IgD-negative memory B cell (primary cell): ENCODE measurements around the gene BLOC1S6. TPM values are rescaled to one million over a fixed set of nuclear protein-coding genes. Genes with fewer than 3 reads are reported as not detected.
A peak's percentile ranks its signal among the peaks of the same experiment; 100 is the strongest.

Experiments used
- H3K27ac Mint-ChIP-seq, 3 donors: one replicate each; pipeline ENCODE4 v1.8.0; 2020 to 2022; ENCODE audit warnings: mild to moderate bottlenecking in 3 of 3, mixed read lengths in 3 of 3, moderate library complexity in 1 of 3
- H3K27me3 Mint-ChIP-seq: one replicate; pipeline ENCODE4 v1.8.0; 2021; ENCODE audit warnings: mixed read lengths
- H3K36me3 Mint-ChIP-seq: one replicate; pipeline ENCODE4 v1.8.0; 2020; ENCODE audit warnings: mild to moderate bottlenecking, mixed read lengths
- H3K4me1 Mint-ChIP-seq, 3 donors: one replicate each; pipeline ENCODE4 v1.8.0; 2020 to 2022; ENCODE audit warnings: mixed read lengths in 3 of 3, mild to moderate bottlenecking in 1 of 3
- H3K4me3 Mint-ChIP-seq, 4 donors: one replicate each; pipeline ENCODE4 v1.8.0; 2020 to 2022; ENCODE audit warnings: mild to moderate bottlenecking in 4 of 4, mixed read lengths in 4 of 4, moderate library complexity in 3 of 4
- H3K9me3 Mint-ChIP-seq, 3 donors: one replicate each; pipeline ENCODE4 v1.8.0; 2020 to 2021; ENCODE audit warnings: mixed read lengths in 3 of 3, mild to moderate bottlenecking in 1 of 3
- polyA plus RNA-seq: library from polyadenylated mRNA; unstranded; fragments of 300-500 nt; fragmentation: Illumina TruSeq; gene quantifications from one replicate; pipeline ENCODE4 v1.2.3, GENCODE V29; 2021

The BLOC1S6 gene
- polyA plus RNA-seq, 1 donor from 2014 or later = 68.1 TPM

DNA sequence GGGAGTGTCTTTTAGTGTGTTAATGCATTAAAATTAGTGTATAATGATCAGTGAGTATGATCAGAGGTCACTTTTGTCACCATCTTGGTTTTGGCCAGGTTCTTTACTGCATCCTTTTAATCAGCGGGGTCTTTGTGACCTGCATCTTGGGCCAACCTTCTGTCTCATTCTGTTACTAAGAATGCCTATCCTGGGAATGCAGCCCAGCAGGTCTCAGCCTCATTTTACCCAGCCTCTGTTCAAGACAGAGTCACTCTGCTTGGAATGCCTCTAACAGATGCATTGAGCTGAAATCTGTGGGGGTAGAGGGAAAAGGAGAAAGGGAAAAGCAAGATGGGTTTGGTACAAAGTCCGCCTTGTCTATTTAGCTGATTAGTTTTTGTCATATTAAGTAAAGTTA lies 5.3 kb upstream of the BLOC1S6 start:
- Mint-ChIP-seq H3K36me3 (peaks cover 5% of the 10 kb centered on the region), H3K4me1 (peaks cover 9 to 22% (median 13%) of the 10 kb centered on the region in 3 donors), H3K9me3 (no peaks in the 10 kb centered on the region), H3K27me3 (no peaks in the 10 kb centered on the region), H3K4me3 (no peak overlapping the region), H3K27ac (no peak overlapping the region)

DNA sequence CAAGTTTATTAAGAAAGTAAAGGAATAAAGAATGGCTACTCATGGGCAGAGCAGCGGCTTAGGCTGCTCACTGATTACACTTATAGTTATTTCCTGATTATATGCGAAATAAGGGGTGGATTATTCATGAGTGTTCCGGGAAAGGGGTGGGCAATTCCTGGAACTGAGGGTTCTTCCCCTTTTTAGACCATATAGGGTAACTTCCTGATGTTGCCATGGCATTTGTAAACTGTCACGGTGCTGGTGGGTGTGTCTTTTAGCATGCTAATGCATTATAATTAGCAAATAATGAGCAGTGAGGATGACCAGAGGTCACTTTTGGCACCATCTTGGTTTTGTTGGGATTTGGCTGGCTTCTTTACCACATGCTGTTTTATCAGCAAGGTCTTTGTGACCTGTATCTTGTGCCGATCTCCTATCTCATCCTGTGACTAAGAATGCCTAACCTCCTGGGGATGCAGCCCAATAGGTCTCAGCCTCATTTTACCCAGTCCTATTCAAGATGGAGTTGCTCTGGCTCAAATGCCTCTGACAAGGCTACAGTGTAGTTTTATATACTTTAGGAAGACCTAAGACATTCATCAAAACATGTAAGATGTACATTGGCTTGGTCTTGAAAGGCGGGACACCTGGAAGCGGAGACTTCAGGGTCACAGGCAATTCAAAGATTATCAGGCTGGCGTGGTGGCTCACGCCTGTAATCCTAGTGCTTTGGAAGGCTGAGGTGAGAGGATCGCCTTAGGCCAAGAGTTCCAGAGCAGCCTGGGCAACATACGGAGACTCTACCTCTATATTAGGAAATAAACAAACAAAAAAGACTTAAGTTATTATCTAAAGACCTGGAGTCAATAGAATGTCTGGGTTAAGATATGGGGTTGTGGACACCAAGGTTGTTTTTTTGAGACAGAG lies 3.2 kb upstream of the BLOC1S6 start:
- Mint-ChIP-seq H3K4me3 (peak overlapping the region in 1 of 4 donors; percentile 42), H3K36me3 (peaks cover 5% of the 10 kb centered on the region), H3K4me1 (peaks cover 20 to 41% (median 25%) of the 10 kb centered on the region in 3 donors), H3K27ac (peak overlapping the region in 2 of 3 donors; percentile 59 to 90), H3K27me3 (no peaks in the 10 kb centered on the region), H3K9me3 (no peaks in the 10 kb centered on the region)

DNA sequence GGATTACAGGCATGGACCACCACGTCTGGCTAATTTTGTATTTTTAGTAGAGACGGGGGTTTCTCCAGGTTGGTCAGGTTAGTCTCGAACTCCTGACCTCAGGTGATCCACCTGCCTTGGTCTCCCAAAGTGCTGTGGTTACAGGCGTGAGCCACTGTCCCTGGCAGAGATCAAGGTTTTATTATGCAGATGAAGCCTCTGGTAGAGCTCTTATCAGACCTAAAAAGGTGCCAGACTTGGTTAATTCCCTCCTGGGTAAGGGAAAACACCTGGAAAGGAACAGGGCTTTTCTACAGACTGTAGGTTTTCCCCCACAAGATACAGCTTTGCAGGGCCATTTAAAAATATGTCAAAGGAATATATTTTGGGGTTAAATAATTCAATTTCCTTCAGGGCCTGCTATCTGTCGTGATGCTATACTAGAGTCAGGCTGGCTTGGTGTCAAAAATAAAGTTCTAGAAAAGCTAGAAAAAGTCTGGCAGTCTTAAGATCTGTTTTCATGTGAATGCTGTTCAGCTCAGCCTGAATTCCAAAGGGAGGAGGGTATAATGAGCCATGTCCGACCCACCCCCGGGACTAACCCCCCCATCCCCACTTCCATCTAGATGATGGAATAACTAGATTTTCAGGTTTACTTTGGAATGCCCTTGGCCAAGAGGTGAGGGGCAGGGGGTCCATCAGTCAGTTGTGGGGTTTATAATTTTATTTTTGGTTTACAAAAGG lies 1.9 kb upstream of the BLOC1S6 start:
- H3K27me3 Mint-ChIP-seq = no peaks in the 10 kb centered on the region
- peak overlapping the region in 2 of 3 donors; percentile 99 to 100 for H3K27ac Mint-ChIP-seq
- peaks cover 24 to 41% (median 31%) of the 10 kb centered on the region in 3 donors for H3K4me1 Mint-ChIP-seq
- no peaks in the 10 kb centered on the region for H3K9me3 Mint-ChIP-seq
- H3K4me3 Mint-ChIP-seq = peak overlapping the region in 2 of 4 donors; percentile 97 to 99
- H3K36me3 Mint-ChIP-seq = peaks cover 7% of the 10 kb centered on the region

DNA sequence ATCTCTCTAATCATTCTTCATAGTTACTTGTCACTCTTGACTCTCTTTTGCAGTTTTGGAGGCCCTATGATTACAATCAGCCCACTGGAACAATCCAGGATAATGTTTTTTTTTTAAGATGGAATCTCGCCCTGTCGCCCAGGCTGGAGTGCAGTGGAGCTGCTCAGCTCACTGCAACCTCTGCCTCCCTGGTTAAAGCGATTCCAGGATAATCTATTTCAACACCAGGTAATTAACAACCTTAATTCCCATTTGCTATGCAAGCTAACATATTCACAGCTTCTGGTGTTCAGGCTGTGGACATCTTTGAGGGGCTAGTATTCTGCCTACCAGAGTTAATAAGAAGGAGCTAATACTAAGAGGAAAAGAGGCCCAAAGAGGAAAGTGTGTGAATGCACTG lies 1.1 kb upstream of the BLOC1S6 start:
- Mint-ChIP-seq H3K27me3 (no peaks in the 10 kb centered on the region), H3K36me3 (peaks cover 7% of the 10 kb centered on the region), H3K4me1 (peaks cover 24 to 41% (median 32%) of the 10 kb centered on the region in 3 donors), H3K4me3 (peak overlapping the region; percentile 97 to 100 (median 100)), H3K27ac (peak overlapping the region; percentile 99 to 100 (median 100)), H3K9me3 (no peaks in the 10 kb centered on the region)

DNA sequence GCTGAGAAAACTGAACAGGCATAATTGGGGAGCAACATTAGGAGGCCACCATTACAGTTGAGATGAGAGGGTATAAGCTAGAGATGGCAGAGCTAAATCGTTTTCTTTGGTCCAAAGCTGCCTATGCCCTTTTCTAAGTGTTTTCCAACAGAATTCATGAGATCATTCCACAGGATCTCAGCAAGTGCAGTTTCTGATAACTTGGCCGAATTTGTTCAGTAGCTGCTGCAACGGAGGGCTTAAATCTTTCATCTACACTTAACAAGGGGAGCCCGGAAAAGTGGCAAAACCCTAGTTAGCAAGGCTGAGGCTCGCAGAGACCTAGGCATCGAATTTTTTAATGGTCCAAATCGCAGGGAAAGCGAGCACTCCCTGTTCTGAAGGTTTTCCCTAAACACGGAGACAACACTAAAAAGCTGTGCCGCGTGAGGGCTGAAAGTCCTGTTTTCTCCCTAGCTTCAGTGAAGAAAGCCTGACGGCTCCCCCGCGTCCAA lies 531 bp upstream of the BLOC1S6 start:
- no peaks in the 10 kb centered on the region for H3K27me3 Mint-ChIP-seq
- H3K4me1 Mint-ChIP-seq = peaks cover 27 to 41% (median 34%) of the 10 kb centered on the region in 3 donors
- H3K9me3 Mint-ChIP-seq = no peaks in the 10 kb centered on the region
- peaks cover 7% of the 10 kb centered on the region for H3K36me3 Mint-ChIP-seq
- H3K4me3 Mint-ChIP-seq = peak overlapping the region; percentile 97 to 100 (median 100)
- H3K27ac Mint-ChIP-seq = peak overlapping the region; percentile 99 to 100 (median 100)

DNA sequence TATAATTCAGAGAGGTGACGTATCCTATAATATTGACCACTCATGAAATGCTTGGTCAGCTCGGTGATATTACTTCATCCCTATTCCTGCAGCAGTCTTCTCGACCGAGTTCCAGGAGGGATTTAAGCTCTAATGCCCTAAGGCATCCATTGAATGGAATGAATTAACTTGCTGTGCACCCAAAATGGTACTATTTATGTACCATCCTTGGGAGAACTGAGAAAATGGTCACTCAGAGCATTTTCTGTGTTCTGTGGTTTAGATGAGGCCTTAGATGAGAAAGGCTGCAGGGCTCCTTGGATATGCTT lies 638 bp downstream of the BLOC1S6 start:
- Mint-ChIP-seq H3K9me3 (no peaks in the 10 kb centered on the region), H3K36me3 (peaks cover 7% of the 10 kb centered on the region), H3K4me3 (peak overlapping the region; percentile 97 to 100 (median 100)), H3K27me3 (no peaks in the 10 kb centered on the region), H3K4me1 (peaks cover 30 to 43% (median 36%) of the 10 kb centered on the region in 3 donors), H3K27ac (peak overlapping the region; percentile 99 to 100 (median 100))

DNA sequence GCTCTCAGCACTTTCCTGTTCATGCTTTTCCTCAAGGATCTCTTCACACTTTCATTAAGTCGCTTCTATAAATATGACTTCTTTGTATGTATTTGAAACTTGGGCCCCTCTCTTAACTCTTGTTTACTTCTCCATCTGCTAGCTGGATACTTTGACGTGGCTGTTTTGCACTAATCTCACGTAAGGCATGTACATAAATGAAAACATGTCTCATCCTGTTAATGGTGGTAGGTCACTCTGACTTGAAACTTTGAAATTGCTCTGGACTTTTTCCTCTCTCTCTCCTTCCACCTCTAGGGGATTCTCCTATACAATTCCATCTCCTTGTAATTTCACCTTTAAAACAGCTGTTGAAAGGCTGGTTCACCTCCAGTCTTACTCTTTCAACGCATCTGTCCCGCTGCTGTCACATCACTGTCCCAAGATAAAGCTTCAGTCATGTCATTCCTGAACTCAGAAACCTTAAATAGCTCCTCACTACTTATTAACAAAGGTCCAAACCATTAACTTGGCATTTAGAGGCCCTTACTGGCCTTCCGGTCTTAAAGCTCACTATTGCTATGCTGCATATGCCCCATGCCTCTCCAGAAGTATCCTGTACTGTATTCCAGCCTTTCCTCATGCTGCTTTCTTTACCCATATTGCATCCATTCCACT lies 1.2 kb downstream of the BLOC1S6 start:
- H3K27me3 Mint-ChIP-seq = no peaks in the 10 kb centered on the region
- H3K4me3 Mint-ChIP-seq = peak overlapping the region; percentile 97 to 100 (median 100)
- peak overlapping the region; percentile 99 to 100 (median 100) for H3K27ac Mint-ChIP-seq
- peaks cover 7% of the 10 kb centered on the region for H3K36me3 Mint-ChIP-seq
- no peaks in the 10 kb centered on the region for H3K9me3 Mint-ChIP-seq
- H3K4me1 Mint-ChIP-seq = peaks cover 31 to 43% (median 37%) of the 10 kb centered on the region in 3 donors

DNA sequence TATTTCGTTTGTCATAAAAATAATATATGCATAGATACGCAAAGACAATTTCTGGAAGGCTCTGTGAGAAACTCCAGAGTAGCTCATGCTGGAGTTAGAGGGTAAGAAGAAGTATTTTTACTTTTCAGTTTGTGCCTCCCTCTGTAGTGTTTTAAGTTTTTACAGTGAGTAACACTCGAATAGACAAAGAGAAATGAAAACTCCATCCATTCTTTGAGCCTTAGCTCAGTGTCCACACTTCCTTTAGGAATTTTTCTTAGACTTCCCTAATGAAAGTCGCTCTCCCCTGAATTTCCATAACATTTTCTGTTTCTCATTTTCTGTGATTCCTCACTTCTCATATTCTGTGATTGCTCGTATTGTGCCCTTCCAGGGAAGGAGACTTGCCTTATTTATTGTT lies 2.1 kb downstream of the BLOC1S6 start:
- Mint-ChIP-seq H3K27ac (peak overlapping the region; percentile 86 to 100 (median 99)), H3K9me3 (no peaks in the 10 kb centered on the region), H3K4me1 (peaks cover 31 to 50% (median 38%) of the 10 kb centered on the region in 3 donors), H3K36me3 (peaks cover 2% of the 10 kb centered on the region), H3K27me3 (no peaks in the 10 kb centered on the region), H3K4me3 (peak overlapping the region in 3 of 4 donors; percentile 59 to 97 (median 75))

DNA sequence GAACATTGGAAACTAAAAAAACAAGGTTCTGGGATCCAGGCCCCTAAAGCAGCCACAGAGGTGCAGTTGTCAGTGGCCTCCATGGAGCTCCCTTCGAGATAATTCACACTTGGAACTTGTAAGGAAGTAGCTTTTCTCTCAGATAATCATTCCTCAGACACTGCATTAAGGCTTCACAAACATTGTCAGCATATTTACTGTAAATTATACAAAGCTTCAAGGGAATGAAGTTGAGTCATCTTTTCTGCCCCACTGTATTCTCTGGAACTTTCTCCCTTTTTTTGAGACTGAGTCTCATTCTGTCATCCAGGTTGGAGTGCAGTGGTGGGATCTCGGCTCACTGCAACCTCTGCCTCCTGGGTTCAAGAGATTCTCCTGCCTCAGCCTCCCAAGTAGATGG lies 7.1 kb downstream of the BLOC1S6 start:
- H3K9me3 Mint-ChIP-seq = no peaks in the 10 kb centered on the region
- H3K4me3 Mint-ChIP-seq = no peak overlapping the region
- peaks cover 13 to 18% (median 17%) of the 10 kb centered on the region in 3 donors for H3K4me1 Mint-ChIP-seq
- peaks cover 11% of the 10 kb centered on the region for H3K36me3 Mint-ChIP-seq
- no peak overlapping the region for H3K27ac Mint-ChIP-seq
- no peaks in the 10 kb centered on the region for H3K27me3 Mint-ChIP-seq

DNA sequence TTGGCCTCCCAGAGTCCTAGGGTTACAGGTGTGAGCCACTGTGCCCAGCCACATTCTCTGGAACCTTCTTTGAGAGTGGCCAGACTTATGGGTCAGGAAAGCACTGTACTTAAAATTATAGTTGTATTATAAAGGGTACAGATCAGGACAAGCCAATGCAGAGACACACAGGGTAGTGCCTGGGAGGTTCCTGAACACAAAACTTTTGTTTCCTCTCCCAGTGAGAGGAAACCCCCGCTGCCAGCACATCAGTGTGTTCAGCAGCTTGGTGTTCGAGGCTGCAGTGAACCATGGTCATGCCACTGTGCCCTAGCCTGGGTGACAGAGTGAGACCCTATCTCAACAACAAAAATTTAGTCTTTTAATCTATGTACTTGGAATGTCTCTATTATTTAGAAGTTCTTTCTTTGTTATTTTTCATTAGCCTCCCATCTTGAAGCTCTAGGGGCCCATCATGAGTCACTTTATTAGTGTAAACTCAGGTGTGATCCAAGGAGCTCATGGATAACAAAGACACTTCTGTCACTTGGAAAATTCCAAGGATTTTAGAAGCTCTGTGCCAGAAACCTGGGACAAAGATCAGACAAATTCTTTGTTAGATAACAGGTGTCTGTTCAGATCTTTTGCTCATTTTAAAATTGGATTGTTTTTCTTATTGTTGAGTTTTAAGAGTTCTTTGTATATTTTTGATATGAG lies 7.8 kb downstream of the BLOC1S6 start:
- Mint-ChIP-seq H3K4me3 (no peak overlapping the region), H3K36me3 (peaks cover 9% of the 10 kb centered on the region), H3K27me3 (no peaks in the 10 kb centered on the region), H3K27ac (no peak overlapping the region), H3K9me3 (no peaks in the 10 kb centered on the region), H3K4me1 (peaks cover 11 to 15% (median 14%) of the 10 kb centered on the region in 3 donors)

DNA sequence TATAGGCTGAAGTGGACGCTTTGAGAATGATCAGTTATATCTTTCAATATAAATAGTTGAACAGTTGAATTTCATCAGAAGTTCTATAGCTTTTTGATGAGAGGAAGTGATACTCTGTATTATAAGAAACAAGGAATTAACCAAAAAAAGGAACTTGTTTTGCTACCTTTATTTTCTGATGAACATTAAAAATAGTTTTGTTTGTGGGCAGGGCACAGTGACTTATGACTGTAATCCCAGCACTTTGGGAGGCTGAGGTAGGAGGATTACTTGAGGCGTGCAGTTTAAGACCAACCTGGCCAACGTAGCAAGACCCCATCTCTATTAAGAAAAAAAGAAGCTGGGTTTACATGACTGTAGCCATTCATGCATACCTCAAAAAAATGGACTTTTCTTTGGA lies 16.7 kb downstream of the BLOC1S6 start:
- Mint-ChIP-seq H3K36me3 (peaks cover 4% of the 10 kb centered on the region), H3K27me3 (no peaks in the 10 kb centered on the region), H3K4me1 (peaks cover 24 to 49% (median 35%) of the 10 kb centered on the region in 3 donors), H3K9me3 (no peaks in the 10 kb centered on the region), H3K4me3 (peak overlapping the region in 2 of 4 donors; percentile 81 to 91), H3K27ac (peak overlapping the region; percentile 78 to 90 (median 82))

DNA sequence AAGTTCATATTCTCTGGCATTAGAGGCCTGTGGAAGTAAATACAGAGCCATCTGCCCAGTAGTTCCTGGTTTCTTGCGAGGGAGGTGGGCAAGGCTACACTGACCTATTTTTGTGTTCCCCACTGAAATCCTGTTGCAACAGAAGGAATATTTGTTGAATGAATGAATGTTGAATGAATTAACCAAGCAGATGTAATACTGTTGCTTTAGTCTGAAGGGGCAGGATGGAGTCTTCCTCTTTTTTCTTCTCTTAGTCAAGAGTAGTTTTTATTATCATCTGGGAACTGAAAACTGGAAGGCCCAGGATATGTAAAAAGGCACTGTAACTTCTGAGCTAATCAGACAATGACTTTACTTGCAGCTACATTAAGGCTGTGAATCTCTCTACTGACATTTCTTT lies 17.1 kb downstream of the BLOC1S6 start:
- H3K36me3 Mint-ChIP-seq = peaks cover 4% of the 10 kb centered on the region
- no peaks in the 10 kb centered on the region for H3K27me3 Mint-ChIP-seq
- no peaks in the 10 kb centered on the region for H3K9me3 Mint-ChIP-seq
- H3K4me1 Mint-ChIP-seq = peaks cover 24 to 49% (median 35%) of the 10 kb centered on the region in 3 donors
- peak overlapping the region in 2 of 4 donors; percentile 81 to 91 for H3K4me3 Mint-ChIP-seq
- peak overlapping the region; percentile 78 to 90 (median 82) for H3K27ac Mint-ChIP-seq

DNA sequence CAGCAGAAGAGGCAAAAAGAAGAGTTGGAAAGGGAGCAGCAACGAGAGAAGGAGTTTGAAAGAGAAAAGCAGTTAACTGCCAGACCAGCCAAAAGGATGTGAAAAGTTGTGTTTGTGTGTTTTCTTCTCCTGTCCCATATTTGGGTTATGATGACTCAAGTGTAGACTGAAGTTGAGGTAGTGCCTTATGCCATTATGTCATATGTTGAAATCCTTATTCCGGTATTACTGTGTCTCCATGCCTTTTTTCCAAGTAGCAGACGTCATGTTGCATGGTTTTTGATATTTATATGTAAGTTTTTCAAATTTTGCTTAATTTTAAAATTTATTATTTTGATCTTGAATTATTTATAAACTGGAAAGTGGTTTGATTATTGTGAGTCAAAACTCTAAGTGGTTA lies 19.2 kb downstream of the BLOC1S6 start:
- H3K27ac Mint-ChIP-seq = peak overlapping the region in 2 of 3 donors; percentile 11 to 64
- H3K4me3 Mint-ChIP-seq = no peak overlapping the region
- H3K4me1 Mint-ChIP-seq = peaks cover 26 to 44% (median 34%) of the 10 kb centered on the region in 3 donors
- H3K27me3 Mint-ChIP-seq = no peaks in the 10 kb centered on the region
- H3K9me3 Mint-ChIP-seq = no peaks in the 10 kb centered on the region
- peaks cover 6% of the 10 kb centered on the region for H3K36me3 Mint-ChIP-seq

DNA sequence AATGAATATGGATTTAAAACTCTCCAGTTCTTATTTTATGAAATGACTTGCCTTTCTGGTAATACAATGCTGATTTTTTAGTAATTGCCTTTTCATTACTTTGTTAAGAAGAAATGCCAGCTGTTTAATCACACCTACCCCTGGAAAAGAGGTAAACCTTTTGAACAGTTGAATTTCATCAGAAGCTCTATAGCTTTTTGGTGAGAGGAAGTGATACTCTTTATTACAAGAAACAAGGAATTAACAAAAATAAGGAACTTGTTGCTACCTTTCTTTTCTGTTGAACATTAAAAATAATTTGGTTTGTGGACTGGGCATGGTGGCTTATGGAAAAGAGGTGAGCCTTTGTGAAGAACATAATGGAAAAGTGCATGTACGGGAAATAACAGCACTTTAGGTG lies 19.7 kb downstream of the BLOC1S6 start:
- H3K4me3 Mint-ChIP-seq = peak overlapping the region in 3 of 4 donors; percentile 1 to 61 (median 19)
- H3K27me3 Mint-ChIP-seq = no peaks in the 10 kb centered on the region
- H3K27ac Mint-ChIP-seq = peak overlapping the region in 2 of 3 donors; percentile 11 to 81
- no peaks in the 10 kb centered on the region for H3K9me3 Mint-ChIP-seq
- peaks cover 27 to 45% (median 32%) of the 10 kb centered on the region in 3 donors for H3K4me1 Mint-ChIP-seq
- H3K36me3 Mint-ChIP-seq = peaks cover 6% of the 10 kb centered on the region
